BLaER1 treated with 17β-estradiol and CSF1 and Interleukin-3, amounts not matched to agents 10 nM and 100 nM (cell line): ENCODE measurements around the gene NID1.

Experiments used
- H3K27ac ChIP-seq, 11 experiments: shearing (Covaris generic); formaldehyde crosslinking; 2 replicates each; pipeline ENCODE4 v1.8.1; 2022
- H3K27me3 ChIP-seq, 11 experiments: shearing (Covaris generic); formaldehyde crosslinking; 2 replicates each; pipeline ENCODE4 v1.8.1; 2022
- H3K36me3 ChIP-seq, 11 experiments: shearing (Covaris generic); formaldehyde crosslinking; 2 replicates each; pipeline ENCODE4 v1.8.1; 2022
- H3K4me1 ChIP-seq, 10 experiments: shearing (Covaris generic); formaldehyde crosslinking; 2 replicates each; pipeline ENCODE4 v1.8.1; 2022
- H3K4me2 ChIP-seq, 11 experiments: shearing (Covaris generic); formaldehyde crosslinking; 2 replicates each; pipeline ENCODE4 v1.8.1; 2022
- H3K4me3 ChIP-seq, 10 experiments: shearing (Covaris generic); formaldehyde crosslinking; 2 replicates each; pipeline ENCODE4 v1.8.1; 2022
- H3K9ac ChIP-seq, 11 experiments: shearing (Covaris generic); formaldehyde crosslinking; 2 replicates each; pipeline ENCODE4 v1.8.1; 2022
- H3K9me3 ChIP-seq, 11 experiments: shearing (Covaris generic); formaldehyde crosslinking; replicated peaks in 1 of 11; 2 replicates each; pipeline ENCODE4 v1.8.1; 2022
- H4K20me1 ChIP-seq, 11 experiments: shearing (Covaris generic); formaldehyde crosslinking; 2 replicates each; pipeline ENCODE4 v1.8.1; 2022
- Cebpa-rat ChIP-seq, 11 experiments: shearing (Covaris generic); IDR thresholded peaks; 2 replicates each; pipeline ENCODE4 v1.8.1; 2022

Gene NID1

DNA sequence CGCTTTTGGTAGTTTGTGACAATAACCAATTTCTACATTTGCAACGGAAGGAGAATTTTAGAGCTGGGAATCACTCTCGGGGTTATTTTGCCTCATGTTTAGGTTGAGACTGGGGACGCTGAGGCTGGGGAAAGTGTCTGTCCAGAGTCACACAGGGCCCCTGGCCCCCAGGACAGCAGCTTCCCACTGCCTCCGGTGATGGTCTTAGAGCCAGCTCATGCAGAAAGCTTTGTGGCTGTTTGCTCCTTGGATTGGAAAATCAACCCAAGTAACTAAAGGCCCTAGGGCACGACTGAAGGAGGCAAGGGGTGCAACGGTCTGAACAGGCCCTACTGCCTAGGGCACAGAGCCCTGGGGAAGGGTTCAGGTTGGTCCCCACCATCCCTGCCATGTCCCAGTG is 72.0 kb downstream of the NID1 start:
- Histone ChIP-seq H3K4me2 (no peak overlapping the region), H3K27ac (no peak overlapping the region), H3K27me3 (no peaks in the 10 kb centered on the region), H3K4me1 (peaks cover under 1 to 18% (median 8%) of the 10 kb centered on the region in 10 experiments; a peak in 12 of 20 replicates), H3K9me3 (peaks cover 16 to 34% (median 22%) of the 10 kb centered on the region in 11 experiments), H4K20me1 (no peaks in the 10 kb centered on the region), H3K4me3 (no peak overlapping the region), H3K9ac (no peak overlapping the region), H3K36me3 (no peaks in the 10 kb centered on the region)
- TF ChIP-seq Cebpa-rat (IDR thresholded peaks at IDR 0.05), result no peak

- Histone ChIP-seq H3K27me3 (no peaks in the 10 kb centered on the region), H3K36me3 (no peaks in the 10 kb centered on the region), H3K4me1 (peaks cover 0 to 14% (median 3%) of the 10 kb centered on the region in 10 experiments; a peak in 11 of 20 replicates), H3K9ac (no peak overlapping the region), H3K9me3 (peaks cover 19 to 39% (median 26%) of the 10 kb centered on the region in 11 experiments), H3K4me3 (no peak overlapping the region), H4K20me1 (no peaks in the 10 kb centered on the region), H3K4me2 (no peak overlapping the region), H3K27ac (no peak overlapping the region)
- TF ChIP-seq Cebpa-rat (IDR thresholded peaks at IDR 0.05), result no peak
Measured at GRCh38 chr1:235992346-235992745, 72.5 kb downstream of the NID1 start.

DNA sequence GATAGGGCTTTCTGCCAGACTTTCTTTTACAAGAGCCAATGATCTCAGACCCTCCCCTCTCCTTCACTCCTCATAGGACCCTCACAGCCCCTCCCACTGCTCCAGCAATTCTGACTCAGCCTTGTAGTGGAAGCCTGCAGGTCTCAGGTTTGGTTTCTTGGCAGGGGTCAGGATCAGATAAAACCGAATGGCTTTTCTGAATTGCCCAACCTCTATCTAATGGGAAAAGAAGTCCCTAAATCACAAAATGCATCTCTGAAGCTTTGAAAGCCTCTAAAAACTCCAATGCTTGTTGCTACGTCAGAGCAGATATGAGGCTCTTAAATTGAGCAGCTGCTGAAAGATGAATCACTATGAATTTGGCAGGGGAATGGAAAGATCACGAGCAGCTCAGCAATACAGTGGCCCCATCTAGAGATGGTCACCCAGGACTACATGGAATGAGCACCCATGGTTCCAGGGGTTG is 74.5 kb downstream of the NID1 start:
- no peaks in the 10 kb centered on the region for H3K27me3 ChIP-seq

DNA sequence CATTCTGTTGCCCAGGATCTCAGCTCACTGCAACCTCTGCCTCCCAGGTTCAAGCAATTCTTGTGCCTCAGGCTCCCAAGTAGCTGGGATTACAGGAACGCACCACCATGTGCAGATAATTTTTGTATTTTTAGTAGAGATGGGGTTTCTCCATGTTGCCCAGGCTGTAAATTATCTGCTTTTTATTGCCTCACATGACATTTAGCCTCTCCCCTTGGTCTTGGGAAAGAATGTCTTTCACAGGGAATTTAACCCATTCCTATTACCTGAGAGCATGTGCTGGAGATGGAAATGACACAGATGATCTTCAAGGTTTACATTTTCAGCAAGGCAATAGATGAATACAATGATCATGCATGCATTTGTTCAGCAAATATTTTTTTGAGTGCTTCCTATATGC is 75.8 kb downstream of the NID1 start:
- H3K9ac ChIP-seq, result no peak overlapping the region
- H3K27ac ChIP-seq, result no peak overlapping the region
- peaks cover 0 to 6% (median 0%) of the 10 kb centered on the region in 10 experiments; a peak in 1 of 20 replicates for H3K4me1 ChIP-seq
- H3K4me2 ChIP-seq, result no peak overlapping the region
- no peaks in the 10 kb centered on the region for H3K27me3 ChIP-seq
- no peaks in the 10 kb centered on the region for H4K20me1 ChIP-seq
- TF ChIP-seq Cebpa-rat (IDR thresholded peaks at IDR 0.05), result no peak
- no peaks in the 10 kb centered on the region for H3K36me3 ChIP-seq
- H3K9me3 ChIP-seq, result peaks cover 19 to 40% (median 27%) of the 10 kb centered on the region in 11 experiments
- no peak overlapping the region for H3K4me3 ChIP-seq

More for the DNA sequence above, 74.5 kb downstream of the NID1 start:
- Histone ChIP-seq H3K4me2 (no peak overlapping the region), H3K4me3 (no peak overlapping the region), H3K9me3 (peaks cover 19 to 40% (median 27%) of the 10 kb centered on the region in 11 experiments), H3K27ac (no peak overlapping the region), H4K20me1 (no peaks in the 10 kb centered on the region), H3K4me1 (0 out of 20 replicates have a peak, but pooled peaks cover 0 to 4% (median 0%) of the 10 kb centered on the region in 10 experiments), H3K9ac (no peak overlapping the region), H3K36me3 (no peaks in the 10 kb centered on the region)
- no peak for TF ChIP-seq Cebpa-rat (IDR thresholded peaks at IDR 0.05)

GRCh38 chr1:235986869-235987268 is 78.0 kb downstream of the NID1 start:
- H3K27me3 ChIP-seq, result no peaks in the 10 kb centered on the region
- peaks cover 0 to 9% (median 0%) of the 10 kb centered on the region in 10 experiments; a peak in 3 of 20 replicates for H3K4me1 ChIP-seq
- no peaks in the 10 kb centered on the region for H3K36me3 ChIP-seq
- H3K4me3 ChIP-seq, result no peak overlapping the region
- H3K9ac ChIP-seq, result no peak overlapping the region
- H3K4me2 ChIP-seq, result no peak overlapping the region
- no peak overlapping the region for H3K27ac ChIP-seq
- no peak for TF ChIP-seq Cebpa-rat (IDR thresholded peaks at IDR 0.05)
- peaks cover 19 to 40% (median 27%) of the 10 kb centered on the region in 11 experiments for H3K9me3 ChIP-seq
- no peaks in the 10 kb centered on the region for H4K20me1 ChIP-seq

- no peak overlapping the region for H3K4me2 ChIP-seq
- no peaks in the 10 kb centered on the region for H4K20me1 ChIP-seq
Measured at GRCh38 chr1:235984041-235984825, 80.7 kb downstream of the NID1 start.

DNA sequence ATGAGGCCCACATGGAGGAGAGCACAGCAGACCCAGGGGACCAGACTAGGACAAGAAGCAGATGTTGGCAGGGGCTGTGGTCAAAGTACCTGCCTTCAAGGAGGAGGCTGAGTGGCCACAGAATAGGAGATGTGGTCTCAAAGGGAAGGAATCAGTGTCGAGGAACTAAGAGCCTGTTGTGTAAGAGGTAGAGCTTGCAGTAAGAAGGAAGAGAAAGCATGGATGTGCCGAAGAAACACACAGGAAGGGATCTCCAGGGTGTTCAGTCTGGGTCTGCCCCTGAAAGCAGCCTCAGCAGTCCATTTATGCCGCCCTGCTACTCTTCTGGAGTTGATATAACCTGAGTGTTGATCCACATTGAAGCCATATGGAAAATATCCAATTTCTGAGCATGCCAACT is 83.9 kb downstream of the NID1 start:
- no peak overlapping the region for H3K4me3 ChIP-seq

More at GRCh38 chr1:235984041-235984825, 80.7 kb downstream of the NID1 start:
- peaks cover 0 to 35% (median 13%) of the 10 kb centered on the region in 10 experiments; a peak in 12 of 20 replicates for H3K4me1 ChIP-seq
- TF ChIP-seq Cebpa-rat (IDR thresholded peaks at IDR 0.05), result no peak
- H3K9ac ChIP-seq, result no peak overlapping the region
- H3K27ac ChIP-seq, result no peak overlapping the region
- peaks cover 2 to 21% (median 8%) of the 10 kb centered on the region in 11 experiments; a peak in 14 of 22 replicates for H3K9me3 ChIP-seq
- no peaks in the 10 kb centered on the region for H3K36me3 ChIP-seq
- no peak overlapping the region for H3K4me3 ChIP-seq
- H3K27me3 ChIP-seq, result no peaks in the 10 kb centered on the region

DNA sequence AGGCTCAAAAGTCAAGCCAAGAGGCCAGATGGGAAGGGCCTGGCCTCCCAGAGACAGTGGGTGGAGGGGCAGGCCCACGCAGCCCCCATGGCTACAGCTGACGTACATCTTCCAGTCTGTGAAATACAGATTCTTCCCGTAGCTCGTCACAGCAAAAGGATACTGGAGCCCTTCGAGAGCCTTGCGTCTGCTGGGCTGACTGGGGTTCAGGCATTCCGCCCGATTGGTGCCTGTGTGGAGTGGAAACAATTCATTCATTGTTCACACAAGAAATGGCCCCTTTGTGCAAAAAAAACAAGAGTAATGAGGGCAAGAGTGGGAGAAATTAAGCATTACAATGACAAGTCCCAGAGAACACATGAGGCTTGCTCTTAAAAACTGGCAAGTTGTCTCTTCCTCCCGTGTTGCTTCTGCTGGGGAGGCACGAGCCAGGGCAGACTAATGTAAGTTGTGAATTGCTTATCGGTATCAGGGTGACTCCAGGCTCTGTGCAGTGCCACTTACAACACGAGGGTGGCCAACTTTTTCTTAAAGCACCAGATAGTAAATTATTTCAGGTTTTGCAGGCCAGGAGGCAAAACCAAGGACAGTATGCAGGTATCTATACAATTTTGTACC is 85.1 kb downstream of the NID1 start:
- Histone ChIP-seq H3K4me3 (no peak overlapping the region), H3K9ac (no peak overlapping the region), H3K9me3 (peaks cover 0 to 7% (median 0%) of the 10 kb centered on the region in 11 experiments; a peak in 1 of 22 replicates), H3K27ac (0 out of 22 replicates have a peak overlapping the region, but pooled peaks of 1 of the 11 experiments have one; percentile 9), H4K20me1 (no peaks in the 10 kb centered on the region), H3K36me3 (no peaks in the 10 kb centered on the region), H3K27me3 (no peaks in the 10 kb centered on the region), H3K4me2 (peak overlapping the region in 5 of 11 experiments; percentile 9 to 79 (median 53); a peak in 6 of 22 replicates), H3K4me1 (peaks cover 0 to 50% (median 17%) of the 10 kb centered on the region in 10 experiments; a peak in 12 of 20 replicates)
- TF ChIP-seq Cebpa-rat (IDR thresholded peaks at IDR 0.05), result no peak

More for the DNA sequence above, 83.9 kb downstream of the NID1 start:
- H4K20me1 ChIP-seq, result no peaks in the 10 kb centered on the region
- H3K4me2 ChIP-seq, result peak overlapping the region in 7 of 11 experiments; percentile 6 to 79 (median 53); a peak in 15 of 22 replicates
- 0 out of 22 replicates have a peak overlapping the region, but pooled peaks of 3 of the 11 experiments have one; percentile 3 to 9 (median 6) for H3K9ac ChIP-seq
- TF ChIP-seq Cebpa-rat (IDR thresholded peaks at IDR 0.05), result 0 out of 22 replicates have a peak, but pooled peaks of 1 of the 11 experiments have one; percentile 31
- peak overlapping the region in 3 of 11 experiments; percentile 32 to 45 (median 43); a peak in 5 of 22 replicates for H3K27ac ChIP-seq
- no peaks in the 10 kb centered on the region for H3K27me3 ChIP-seq
- peaks cover 0 to 49% (median 17%) of the 10 kb centered on the region in 10 experiments; a peak in 12 of 20 replicates for H3K4me1 ChIP-seq
- peaks cover 0 to 7% (median 0%) of the 10 kb centered on the region in 11 experiments; a peak in 1 of 22 replicates for H3K9me3 ChIP-seq
- H3K36me3 ChIP-seq, result no peaks in the 10 kb centered on the region
